ENCODE measurements around the gene VPREB3. TPM values are rescaled to one million over a fixed set of nuclear protein-coding genes. Genes with fewer than 3 reads are reported as not detected.

VPREB3 gene, protein sequence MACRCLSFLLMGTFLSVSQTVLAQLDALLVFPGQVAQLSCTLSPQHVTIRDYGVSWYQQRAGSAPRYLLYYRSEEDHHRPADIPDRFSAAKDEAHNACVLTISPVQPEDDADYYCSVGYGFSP
- not detected for total RNA-seq

DNA sequence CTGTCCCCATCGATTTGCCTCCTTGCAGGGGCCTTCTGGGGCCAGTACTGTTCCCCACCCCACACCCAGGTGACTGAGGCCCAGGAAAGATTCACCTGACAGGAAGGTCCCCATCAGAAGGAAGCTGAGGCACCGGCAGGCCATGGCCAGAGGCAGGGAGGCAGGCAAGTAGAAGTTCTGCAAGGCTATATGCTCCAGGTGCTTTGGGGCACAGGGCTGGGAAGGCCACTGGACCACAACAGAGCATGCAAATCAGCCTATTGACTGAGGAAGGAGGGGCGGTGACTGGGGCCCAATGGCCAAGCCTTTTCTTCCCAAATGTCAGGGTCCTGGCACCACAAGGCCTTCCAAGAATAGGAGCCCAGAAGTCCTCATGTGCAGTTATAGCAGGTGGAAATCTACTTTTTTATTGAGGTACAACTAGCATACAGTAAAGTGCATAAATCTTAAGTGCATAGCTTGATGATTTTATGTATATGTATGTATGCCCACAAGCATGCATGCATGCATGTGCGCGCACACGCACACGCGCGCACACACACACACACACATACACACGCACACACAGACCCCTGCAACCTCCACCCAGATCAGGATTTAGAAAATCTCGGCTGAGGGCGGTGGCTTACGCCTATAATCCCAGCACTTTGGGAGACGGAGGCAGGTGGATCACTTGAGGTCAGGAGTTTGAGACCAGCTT lies at the start of gene VPREB3:
Gene VPREB3 (minus strand): TSS at position 206 of the 700 bp plus-strand sequence. CDS start 62 bp downstream, at position 144.
- Histone ChIP-seq H3K4me3 (no peak within 1 kb of the TSS), H3K9me3 (no peaks in the 10 kb centered on the region), H3K27ac (no peak within 1 kb of the TSS), H3K27me3 (no peaks in the 10 kb centered on the region), H3K4me1 (no peaks in the 10 kb centered on the region), H3K36me3 (no peaks in the 10 kb centered on the region)
- TF ChIP-seq, protein P1, sequence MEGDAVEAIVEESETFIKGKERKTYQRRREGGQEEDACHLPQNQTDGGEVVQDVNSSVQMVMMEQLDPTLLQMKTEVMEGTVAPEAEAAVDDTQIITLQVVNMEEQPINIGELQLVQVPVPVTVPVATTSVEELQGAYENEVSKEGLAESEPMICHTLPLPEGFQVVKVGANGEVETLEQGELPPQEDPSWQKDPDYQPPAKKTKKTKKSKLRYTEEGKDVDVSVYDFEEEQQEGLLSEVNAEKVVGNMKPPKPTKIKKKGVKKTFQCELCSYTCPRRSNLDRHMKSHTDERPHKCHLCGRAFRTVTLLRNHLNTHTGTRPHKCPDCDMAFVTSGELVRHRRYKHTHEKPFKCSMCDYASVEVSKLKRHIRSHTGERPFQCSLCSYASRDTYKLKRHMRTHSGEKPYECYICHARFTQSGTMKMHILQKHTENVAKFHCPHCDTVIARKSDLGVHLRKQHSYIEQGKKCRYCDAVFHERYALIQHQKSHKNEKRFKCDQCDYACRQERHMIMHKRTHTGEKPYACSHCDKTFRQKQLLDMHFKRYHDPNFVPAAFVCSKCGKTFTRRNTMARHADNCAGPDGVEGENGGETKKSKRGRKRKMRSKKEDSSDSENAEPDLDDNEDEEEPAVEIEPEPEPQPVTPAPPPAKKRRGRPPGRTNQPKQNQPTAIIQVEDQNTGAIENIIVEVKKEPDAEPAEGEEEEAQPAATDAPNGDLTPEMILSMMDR (IDR thresholded peaks at IDR 0.05), result no peak
- TF ChIP-seq POLR2A (IDR thresholded peaks at IDR 0.05), result no peak
- no peak for DNase-seq
- intact Hi-C loops (cut with DNase I; ENCODE audit: low total_unique reads), result no loop called here

DNA sequence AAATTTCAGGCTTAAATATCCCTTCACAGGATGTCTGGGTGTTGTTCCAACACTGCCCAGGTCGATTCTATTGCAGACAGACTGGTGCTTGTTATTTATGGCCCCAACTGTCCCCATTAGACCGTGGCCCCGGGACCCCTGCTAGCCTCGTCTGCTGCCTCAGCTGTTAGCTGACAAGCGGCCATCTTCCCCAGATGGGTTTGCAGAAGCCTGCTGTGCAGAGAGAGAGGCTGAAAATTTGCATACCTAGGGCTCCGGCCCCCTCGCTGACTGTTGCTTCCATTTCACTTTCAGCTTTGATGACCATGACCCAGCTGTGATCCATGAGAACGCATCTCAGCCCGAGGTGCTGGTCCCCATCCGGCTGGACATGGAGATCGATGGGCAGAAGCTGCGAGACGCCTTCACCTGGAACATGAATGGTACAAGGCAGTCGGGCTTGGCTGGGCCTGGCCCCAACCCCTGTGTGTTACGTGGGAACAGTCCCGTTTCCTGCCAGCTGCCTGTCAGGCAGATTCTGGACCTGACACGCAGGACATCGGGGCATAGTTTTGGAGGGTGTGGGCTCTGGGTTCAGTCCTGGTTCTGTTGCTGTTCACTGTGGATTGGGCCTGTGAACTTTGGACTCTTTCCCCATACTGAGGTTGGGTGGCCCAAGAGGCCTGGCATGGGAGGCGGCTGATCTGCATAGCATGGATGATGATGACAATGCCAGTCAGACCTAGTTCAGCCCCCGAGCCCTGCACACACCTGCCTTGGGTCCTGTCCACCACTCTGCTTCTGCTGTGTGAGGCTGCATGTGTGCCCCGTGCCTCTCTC lies 49.0 kb upstream of the VPREB3 start:
- no peaks in the 10 kb centered on the region for H3K4me1 ChIP-seq
- H3K4me3 ChIP-seq, result no peak overlapping the region
- TF ChIP-seq, protein P1 (IDR thresholded peaks at IDR 0.05), result no peak
- TF ChIP-seq POLR2A (IDR thresholded peaks at IDR 0.05), result no peak
- intact Hi-C loops (cut with DNase I; ENCODE audit: low total_unique reads), result no loop called here
- no peaks in the 10 kb centered on the region for H3K27me3 ChIP-seq
- DNase-seq, result no peak
- H3K9me3 ChIP-seq, result no peaks in the 10 kb centered on the region
- no peaks in the 10 kb centered on the region for H3K36me3 ChIP-seq
- no peak overlapping the region for H3K27ac ChIP-seq

DNA sequence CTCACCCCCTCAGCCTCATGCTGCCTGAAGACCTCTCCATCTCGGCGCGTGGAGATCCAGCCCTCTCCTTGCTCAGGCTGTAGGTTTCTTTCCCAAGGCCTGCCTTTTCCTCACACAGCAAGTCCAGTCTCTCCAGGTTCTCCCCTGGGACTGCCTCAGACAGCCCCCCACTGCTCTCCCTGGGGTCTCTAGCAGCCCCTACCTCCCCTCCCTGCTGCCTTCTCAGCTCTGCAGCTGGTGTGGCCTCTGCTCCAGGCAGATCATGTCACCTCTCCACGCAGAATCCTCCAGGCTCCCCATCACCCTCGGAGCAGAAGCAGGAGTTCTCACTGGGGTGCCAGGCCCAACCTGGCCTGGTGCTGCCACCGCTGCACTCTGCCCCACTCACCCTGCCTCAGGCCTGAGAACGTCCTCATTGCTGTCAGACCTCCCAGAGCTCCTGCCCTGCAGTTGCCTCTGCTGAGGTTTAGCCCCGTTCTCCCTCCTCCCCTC lies 47.7 kb upstream of the VPREB3 start:
- DNase-seq, result no peak
- no peak overlapping the region for H3K4me3 ChIP-seq
- intact Hi-C loops (cut with DNase I; ENCODE audit: low total_unique reads), result no loop called here

DNA sequence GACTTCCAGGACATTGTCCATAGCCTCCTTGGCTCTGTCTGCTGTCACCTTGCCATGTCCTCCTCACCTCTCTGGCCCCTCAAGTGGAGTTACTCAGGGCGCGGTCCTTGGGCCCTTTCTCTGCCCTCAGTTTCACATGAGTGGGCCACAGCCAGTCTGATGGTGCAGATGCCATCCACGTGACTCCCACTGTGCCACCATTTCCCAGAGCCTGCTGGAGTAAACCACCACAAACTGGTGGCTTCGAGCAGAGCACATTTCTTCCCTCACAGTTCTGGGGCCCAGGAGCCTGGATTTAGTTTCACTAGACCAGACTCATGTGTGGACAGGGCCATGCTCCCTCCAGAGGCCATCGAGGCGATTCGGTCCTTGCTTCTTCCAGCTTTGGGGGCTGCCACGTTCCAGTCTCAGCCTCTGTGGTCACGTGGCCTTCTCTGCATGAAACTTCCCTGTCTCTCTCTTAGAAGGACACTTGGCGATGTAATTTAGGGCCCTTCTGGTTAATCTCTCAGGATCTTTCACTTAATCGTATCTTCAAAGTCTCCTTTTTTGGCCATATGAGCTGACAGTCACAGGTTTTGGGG lies 47.1 kb upstream of the VPREB3 start:
- H3K4me1 ChIP-seq, result no peaks in the 10 kb centered on the region
- no peak for TF ChIP-seq POLR2A (IDR thresholded peaks at IDR 0.05)
- TF ChIP-seq, protein P1 (IDR thresholded peaks at IDR 0.05), result no peak
- H3K4me3 ChIP-seq, result no peak overlapping the region
- no peaks in the 10 kb centered on the region for H3K9me3 ChIP-seq
- no peaks in the 10 kb centered on the region for H3K36me3 ChIP-seq
- DNase-seq, result no peak
- intact Hi-C loops (cut with DNase I; ENCODE audit: low total_unique reads), result no loop called here
- no peak overlapping the region for H3K27ac ChIP-seq
- H3K27me3 ChIP-seq, result no peaks in the 10 kb centered on the region

More for the DNA sequence above, 47.7 kb upstream of the VPREB3 start:
- TF ChIP-seq, protein P1 (IDR thresholded peaks at IDR 0.05), result no peak
- no peak for TF ChIP-seq POLR2A (IDR thresholded peaks at IDR 0.05)
- Histone ChIP-seq H3K9me3 (no peaks in the 10 kb centered on the region), H3K27me3 (no peaks in the 10 kb centered on the region), H3K27ac (no peak overlapping the region), H3K36me3 (no peaks in the 10 kb centered on the region), H3K4me1 (no peaks in the 10 kb centered on the region)
